WERI-Rb-1 (cell line): ENCODE measurements around the gene AGAP1.

Source experiments
- DNase-seq: peaks from one replicate; pipeline ENCODE4 v3.0.0-alpha.2; 2020
- H3K27ac ChIP-seq: fragments of 250-450 bp; sonication (Bioruptor Pico); 2 replicates; pipeline ENCODE4 v1.5.1; 2020; ENCODE audit warnings: mild to moderate bottlenecking, moderate library complexity
- H3K27me3 ChIP-seq: fragments of 250-450 bp; sonication (Bioruptor Pico); 2 replicates; pipeline ENCODE4 v1.5.1; 2021; ENCODE audit warnings: mild to moderate bottlenecking, low read depth, moderate library complexity; ENCODE audit not compliant: insufficient read depth, severe bottlenecking
- H3K36me3 ChIP-seq: fragments of 250-450 bp; sonication (Bioruptor Pico); 2 replicates; pipeline ENCODE4 v1.5.1; 2020; ENCODE audit warnings: mild to moderate bottlenecking, moderate library complexity
- H3K4me3 ChIP-seq: 2 replicates; pipeline ENCODE4 v1.5.1; 2011; ENCODE audit warnings: low read depth, mild to moderate bottlenecking, control low read depth, low read length
- H3K9me3 ChIP-seq: fragments of 250-450 bp; sonication (Bioruptor Pico); 2 replicates; pipeline ENCODE4 v1.5.1; 2021; ENCODE audit warnings: mild to moderate bottlenecking, moderate library complexity; ENCODE audit not compliant: severe bottlenecking
- CTCF ChIP-seq: IDR thresholded peaks from 2 replicates; pipeline ENCODE4 v1.5.1; 2011; ENCODE audit warnings: low read depth, mild to moderate bottlenecking, control low read depth, inconsistent platforms, low read length

The AGAP1 gene

GRCh38 chr2:235922839-235923238 is 429.0 kb downstream of the AGAP1 start:
- no peak overlapping the region for H3K4me3 ChIP-seq
- peak; percentile 48 for DNase-seq
- peaks cover 16% of the 10 kb centered on the region for H3K36me3 ChIP-seq
- H3K9me3 ChIP-seq: no peaks in the 10 kb centered on the region
- H3K27ac ChIP-seq: no peak overlapping the region
- no peak for TF ChIP-seq CTCF
- H3K27me3 ChIP-seq: no peaks in the 10 kb centered on the region

- no peak for TF ChIP-seq CTCF
- no peak overlapping the region for H3K4me3 ChIP-seq
- no peaks in the 10 kb centered on the region for H3K9me3 ChIP-seq
- H3K27ac ChIP-seq: no peak overlapping the region
- H3K36me3 ChIP-seq: peaks cover 15% of the 10 kb centered on the region
- H3K27me3 ChIP-seq: no peaks in the 10 kb centered on the region
- DNase-seq: no peak
Measured at GRCh38 chr2:235923859-235924674, 430.2 kb downstream of the AGAP1 start.

GRCh38 chr2:235924675-235925063 is 430.8 kb downstream of the AGAP1 start:
- no peak for DNase-seq
- no peak overlapping the region for H3K27ac ChIP-seq
- peaks cover 11% of the 10 kb centered on the region for H3K36me3 ChIP-seq
- H3K9me3 ChIP-seq: no peaks in the 10 kb centered on the region
- no peaks in the 10 kb centered on the region for H3K27me3 ChIP-seq
- no peak overlapping the region for H3K4me3 ChIP-seq
- TF ChIP-seq CTCF: no peak

GRCh38 chr2:235925250-235925919 is 431.5 kb downstream of the AGAP1 start:
- H3K9me3 ChIP-seq: no peaks in the 10 kb centered on the region
- TF ChIP-seq CTCF: no peak
- H3K36me3 ChIP-seq: peaks cover 10% of the 10 kb centered on the region; the same call in 1 of the 2 replicates
- H3K27ac ChIP-seq: no peak overlapping the region
- no peak for DNase-seq
- no peak overlapping the region for H3K4me3 ChIP-seq
- no peaks in the 10 kb centered on the region for H3K27me3 ChIP-seq

GRCh38 chr2:235926229-235926628 is 432.4 kb downstream of the AGAP1 start:
- no peak overlapping the region for H3K4me3 ChIP-seq
- H3K36me3 ChIP-seq: peaks cover 15% of the 10 kb centered on the region
- DNase-seq: no peak
- no peak for TF ChIP-seq CTCF
- no peak overlapping the region for H3K27ac ChIP-seq
- H3K9me3 ChIP-seq: no peaks in the 10 kb centered on the region
- H3K27me3 ChIP-seq: no peaks in the 10 kb centered on the region
